Endothelial cell of umbilical vein (primary cell): ENCODE measurements around the gene ME3. TPM values are rescaled to one million over a fixed set of nuclear protein-coding genes. Genes with fewer than 3 reads are reported as not detected.

Experiments used
- BruUV-seq: library from RNA; stranded (reverse); fragments of 400-500 nt; replicated peaks from 2 replicates; lab custom pipeline; 2021; lab: Mats Ljungman, UMichigan
- CTCF ChIA-PET: fragments of 300-600, 350-600 bp; sonication (Branson Sonifier 250); formaldehyde crosslinking; loops from one replicate; lab custom pipeline; 2021; ENCODE audit warnings: antibody characterized with exemption, inconsistent platforms; lab: Charles Lee
- POLR2A ChIA-PET: fragments of 300-600, 350-600 bp; sonication (Branson Sonifier 250); formaldehyde crosslinking; loops from one replicate; lab custom pipeline; 2021; ENCODE audit warnings: antibody characterized with exemption, inconsistent platforms; lab: Charles Lee
- DNase-seq: peaks from one replicate; pipeline ENCODE4 v3.0.0-alpha.2; 2011; ENCODE audit warnings: low read depth, low spot score
- FAIRE-seq: peaks from 2 replicates; lab custom pipeline; 2011; peaks lifted over from hg19 to GRCh38; lab: Jason Lieb, UNC
- H2AFZ ChIP-seq: 2 replicates; pipeline ENCODE4 v1.6.0; 2012; ENCODE audit warnings: low read depth, low read length, control low read depth, inconsistent platforms
- H3K27ac ChIP-seq: 2 replicates; pipeline ENCODE4 v1.5.1; 2011; ENCODE audit warnings: low read depth, mild to moderate bottlenecking, control low read depth, low read length, moderate library complexity; ENCODE audit not compliant: insufficient read depth
- H3K27me3 ChIP-seq, 2 experiments: 2 replicates each; pipeline versions ENCODE4 v1.6.0 to v1.6.1; 2011; ENCODE audit warnings: low read length in 2 of 2, mixed read lengths in 1 of 2; ENCODE audit not compliant: control insufficient read depth in 2 of 2, insufficient read depth in 2 of 2
- H3K36me3 ChIP-seq, 2 experiments: 2 replicates in 1 of 2; 3 replicates in 1 of 2; pipeline ENCODE4 v1.5.1; 2011; ENCODE audit warnings: low read length in 2 of 2, mild to moderate bottlenecking in 1 of 2, moderate library complexity in 1 of 2; ENCODE audit not compliant: control insufficient read depth in 2 of 2, insufficient read depth in 2 of 2; ENCODE audit errors: extremely low read depth in 1 of 2
- H3K4me1 ChIP-seq: 3 replicates; pipeline ENCODE4 v1.5.1; 2011; ENCODE audit warnings: mild to moderate bottlenecking, low read length; ENCODE audit not compliant: control insufficient read depth, insufficient read depth; ENCODE audit errors: extremely low read depth
- H3K4me2 ChIP-seq: 2 replicates; pipeline ENCODE4 v1.6.1; 2011; ENCODE audit warnings: low read length, control low read depth, mixed read lengths; ENCODE audit not compliant: insufficient read depth
- H3K4me3 ChIP-seq, 3 experiments: fragments of 200-600 bp in 1 of 3; sonication (generic), shearing (Covaris generic) in 1 of 3; replicated peaks in 1 of 3; 2 replicates each; pipeline ENCODE4 v1.5.1; 2011 to 2016; ENCODE audit warnings: control low read depth in 3 of 3, low read length in 3 of 3, mild to moderate bottlenecking in 2 of 3, inconsistent platforms in 1 of 3, low read depth in 1 of 3, moderate library complexity in 1 of 3; ENCODE audit not compliant: insufficient read depth in 1 of 3
- H3K79me2 ChIP-seq: 2 replicates; pipeline ENCODE4 v1.6.0; 2012; ENCODE audit warnings: low read length, inconsistent platforms; ENCODE audit not compliant: control insufficient read depth, insufficient read depth
- H3K9ac ChIP-seq: replicated peaks from 2 replicates; pipeline ENCODE3; 2011; ENCODE audit warnings: low read length, control low read depth; ENCODE audit not compliant: insufficient read depth; ENCODE audit errors: extremely low read depth
- H3K9me1 ChIP-seq: replicated peaks from 3 replicates; pipeline ENCODE4 v1.6.0; 2011; ENCODE audit warnings: mild to moderate bottlenecking, low read length; ENCODE audit not compliant: control insufficient read depth, insufficient read depth; ENCODE audit errors: extremely low read depth
- H3K9me3 ChIP-seq: replicated peaks from 2 replicates; pipeline ENCODE4 v1.5.1; 2012; ENCODE audit warnings: low read length, inconsistent platforms; ENCODE audit not compliant: control insufficient read depth, insufficient read depth
- H4K20me1 ChIP-seq: replicated peaks from 2 replicates; pipeline ENCODE3; 2011; ENCODE audit warnings: mild to moderate bottlenecking, low read length; ENCODE audit not compliant: control insufficient read depth, insufficient read depth; ENCODE audit errors: extremely low read depth
- CTCF ChIP-seq, 2 donors: IDR thresholded peaks; 1 replicate in 1 of 2; 2 replicates in 1 of 2; pipeline ENCODE4 v1.5.1; 2011; ENCODE audit warnings: low read length in 2 of 2, mild to moderate bottlenecking in 2 of 2, moderate library complexity in 2 of 2, control low read depth in 1 of 2, inconsistent platforms in 1 of 2, low read depth in 1 of 2; ENCODE audit not compliant: insufficient read depth in 1 of 2; ENCODE audit errors: extremely low read depth in 1 of 2
- EZH2 ChIP-seq: IDR thresholded peaks from 2 replicates; pipeline ENCODE4 v1.6.1; 2012; ENCODE audit warnings: borderline replicate concordance, low read depth, mild to moderate bottlenecking, moderate library complexity, low read length, inconsistent platforms; ENCODE audit not compliant: severe bottlenecking
- FOS ChIP-seq: IDR thresholded peaks from 2 replicates; pipeline ENCODE4 v1.6.1; 2011; ENCODE audit warnings: mild to moderate bottlenecking, low read length, moderate library complexity, borderline replicate concordance; ENCODE audit not compliant: insufficient read depth
- GATA2 ChIP-seq: IDR thresholded peaks from 2 replicates; pipeline ENCODE4 v1.7.0; 2011; ENCODE audit warnings: low read depth, mild to moderate bottlenecking, moderate library complexity, mixed read lengths, low read length; ENCODE audit not compliant: insufficient read length, insufficient read depth
- JUN ChIP-seq: IDR thresholded peaks from 2 replicates; pipeline ENCODE4 v1.6.1; 2011; ENCODE audit warnings: borderline replicate concordance, low read depth; ENCODE audit not compliant: insufficient read length, insufficient read depth
- MYC ChIP-seq: IDR thresholded peaks from one replicate; pipeline ENCODE4 v1.6.1; 2011; ENCODE audit warnings: mild to moderate bottlenecking, low read depth, low read length
- POLR2A ChIP-seq: IDR thresholded peaks from 2 replicates; pipeline ENCODE4 v1.6.1; 2012; ENCODE audit warnings: low read depth, mild to moderate bottlenecking, control low read depth, low read length
- POLR2AphosphoS5 ChIP-seq: IDR thresholded peaks from 2 replicates; pipeline ENCODE4 v1.6.1; 2012; ENCODE audit warnings: low read depth, mild to moderate bottlenecking, control low read depth, low read length, moderate library complexity; ENCODE audit not compliant: insufficient read depth
- dilution Hi-C: fragments of 300-500 bp; cut with MboI; formaldehyde crosslinking; loops from one replicate; pipeline ENCODE4 v1.15.0; 2019; ENCODE audit warnings: low sequenced_read_pairs; ENCODE audit not compliant: extremely low pct_ligation_motif_present
- intact Hi-C: fragments of 100-400 bp; cut with micrococcal nuclease; formaldehyde crosslinking; loops from one replicate; pipeline ENCODE4 v1.10.0; 2022
- polyA plus RNA-seq, 4 experiments: library from polyadenylated mRNA; depleted of rRNA in 3 of 4; stranded (reverse) in 3 of 4; unstranded in 1 of 4; fragments of >200 nt; gene quantifications; 2 replicates each; pipeline versions ENCODE4 v1.2.1 to v1.2.3, GENCODE V29; 2011 to 2012; ENCODE audit warnings: missing spikeins in 1 of 4
- total RNA-seq: library from RNA; stranded (reverse); gene quantifications from 2 replicates; pipeline ENCODE4 v1.2.3, GENCODE V29; 2021
- TF ChIP-seq, protein P1 (sequence below): IDR thresholded peaks from 2 replicates; pipeline ENCODE4 v1.6.1; 2011; ENCODE audit not compliant: insufficient read depth, insufficient read length

ME3 gene
- total and polyA plus RNA-seq, 2 donors (not counting 3 experiments of a cell fraction or from before 2014, with no cell fraction given), result 26.9 to 30.4 TPM

DNA sequence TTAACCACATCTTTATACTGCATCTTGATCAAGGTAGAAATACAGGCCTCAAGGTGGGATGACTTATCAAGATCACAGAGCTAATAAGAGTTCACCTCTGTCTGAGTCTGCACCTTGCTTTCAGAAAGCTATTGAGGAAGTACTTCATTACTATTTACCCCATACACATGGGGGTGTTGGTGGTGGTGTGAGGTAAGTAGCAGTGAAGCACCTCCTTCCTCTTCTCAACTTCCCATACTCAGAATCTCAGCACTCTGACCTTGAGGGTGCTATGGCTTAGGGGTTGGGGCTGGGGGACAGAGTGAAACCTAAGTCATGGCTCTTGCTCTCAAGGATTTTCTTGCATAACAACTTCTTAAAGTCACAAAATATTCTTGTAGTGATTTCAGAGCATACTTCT, 56.9 kb downstream of the ME3 start:
- intact Hi-C loops (no loop called here), dilution Hi-C loops (no loop called here)
- FAIRE-seq (no peak), DNase-seq (no peak)
- ChIA-PET POLR2A (no interaction called here), CTCF (interaction anchor here (1.2 kb wide), 1 partner anchor 57 kb away, joined by 4 read pairs; the partner anchor contains the start of gene ME3)
- no peaks in the 10 kb centered on the region for H4K20me1 ChIP-seq
- no peak overlapping the region for H3K4me2 ChIP-seq
- no peak overlapping the region for H3K9ac ChIP-seq
- H3K36me3 ChIP-seq, result no peaks in the 10 kb centered on the region
- H3K9me1 ChIP-seq, result no peaks in the 10 kb centered on the region
- TF ChIP-seq CTCF (IDR thresholded peaks at IDR 0.05; ENCODE audit: extremely low read depth in 1 of 2, insufficient read depth in 1 of 2, low read depth in 1 of 2, low read length in 2 of 2), result no peak
- TF ChIP-seq GATA2, result no peak
- TF ChIP-seq POLR2AphosphoS5, result no peak
- TF ChIP-seq, protein P1, sequence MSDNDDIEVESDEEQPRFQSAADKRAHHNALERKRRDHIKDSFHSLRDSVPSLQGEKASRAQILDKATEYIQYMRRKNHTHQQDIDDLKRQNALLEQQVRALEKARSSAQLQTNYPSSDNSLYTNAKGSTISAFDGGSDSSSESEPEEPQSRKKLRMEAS, result no peak
- no peak for TF ChIP-seq MYC
- TF ChIP-seq POLR2A, result no peak
- TF ChIP-seq JUN, result no peak
- TF ChIP-seq EZH2, result no peak
- no peak for TF ChIP-seq FOS
- H3K4me1 ChIP-seq, result no peaks in the 10 kb centered on the region
- no peak overlapping the region for H2AFZ ChIP-seq
- BruUV-seq, result no TSS peak
- no peaks in the 10 kb centered on the region for H3K27me3 ChIP-seq
- no peaks in the 10 kb centered on the region for H3K79me2 ChIP-seq
- H3K4me3 ChIP-seq, result no peak overlapping the region
- no peak overlapping the region for H3K27ac ChIP-seq
- H3K9me3 ChIP-seq, result no peaks in the 10 kb centered on the region
